HepG2 (cell line): Measurements from ENCODE around the gene STK25. TPM values are rescaled to one million over a fixed set of nuclear protein-coding genes. Genes with fewer than 3 reads are reported as not detected.

Source experiments
- CBX5 ChIP-seq: sonication (generic); formaldehyde crosslinking; IDR thresholded peaks from 2 replicates; pipeline ENCODE4 v1.4.0; 2020; ENCODE audit warnings: missing genetic modification reagents, borderline replicate concordance
- DPF2 ChIP-seq: sonication (generic); formaldehyde crosslinking; IDR thresholded peaks from 2 replicates; pipeline ENCODE4 v1.4.0; 2020; ENCODE audit warnings: mild to moderate bottlenecking, low read depth, missing genetic modification reagents, borderline replicate concordance
- KDM2A ChIP-seq: sonication (generic); formaldehyde crosslinking; IDR thresholded peaks from 2 replicates; pipeline ENCODE4 v1.4.0; 2020; ENCODE audit warnings: low read depth, missing genetic modification reagents, borderline replicate concordance
- KLF12 ChIP-seq: sonication (generic); formaldehyde crosslinking; IDR thresholded peaks from 2 replicates; pipeline ENCODE4 v1.4.0; 2020; ENCODE audit warnings: missing genetic modification reagents, borderline replicate concordance
- MTF1 ChIP-seq: sonication (generic); formaldehyde crosslinking; IDR thresholded peaks from 2 replicates; pipeline ENCODE4 v1.5.0; 2020; ENCODE audit warnings: missing genetic modification reagents
- PPARG ChIP-seq: conservative IDR thresholded peaks from 2 replicates; pipeline ENCODE4 v1.6.1; 2016; ENCODE audit warnings: missing biosample characterization, missing genetic modification reagents
- REL ChIP-seq: sonication (generic); formaldehyde crosslinking; conservative IDR thresholded peaks from 2 replicates; pipeline ENCODE4 v1.8.0; 2022; ENCODE audit warnings: mild to moderate bottlenecking, missing genetic modification reagents, moderate library complexity
- TBX2 ChIP-seq: sonication (generic); formaldehyde crosslinking; IDR thresholded peaks from 2 replicates; pipeline ENCODE4 v1.5.0; 2020; ENCODE audit warnings: missing genetic modification reagents, mild to moderate bottlenecking, borderline replicate concordance
- ZBTB42 ChIP-seq: sonication (generic); formaldehyde crosslinking; IDR thresholded peaks from 2 replicates; pipeline ENCODE4 v1.5.0; 2020; ENCODE audit warnings: mild to moderate bottlenecking, missing genetic modification reagents
- ZNF160 ChIP-seq: sonication (generic); formaldehyde crosslinking; IDR thresholded peaks from 2 replicates; pipeline ENCODE4 v1.8.0; 2022; ENCODE audit warnings: mild to moderate bottlenecking, inconsistent platforms, missing genetic modification reagents
- ZNF768 ChIP-seq: sonication (generic); formaldehyde crosslinking; IDR thresholded peaks from 2 replicates; pipeline ENCODE4 v1.4.0; 2020; ENCODE audit warnings: missing genetic modification reagents
- polyA plus RNA-seq, 8 experiments: library from polyadenylated mRNA; depleted of rRNA in 3 of 8; stranded (reverse) in 7 of 8; unstranded in 1 of 8; fragments of >200 nt; fragmentation: Illumina TruSeq in 4 of 8; extraction: Trizol in 4 of 8; gene quantifications; 2 replicates each; pipeline versions ENCODE4 v1.2.1 to v1.2.3, GENCODE V29; 2011 to 2016; ENCODE audit warnings: low read depth in 4 of 8, missing spikeins in 1 of 8, mixed read lengths in 1 of 8; ENCODE audit not compliant: insufficient read depth in 1 of 8
- total RNA-seq, 5 experiments: library from RNA; depleted of rRNA; stranded (reverse); fragments of >200 nt; fragmentation: Illumina TruSeq; extraction: Trizol; gene quantifications; 2 replicates each; pipeline ENCODE4 v1.2.3, GENCODE V29; 2016; ENCODE audit warnings: low read depth in 1 of 5
- TF ChIP-seq, protein P1 (sequence below): sonication (generic); formaldehyde crosslinking; IDR thresholded peaks from 2 replicates; pipeline ENCODE4 v1.4.0; 2020; ENCODE audit warnings: missing genetic modification reagents
- TF ChIP-seq, protein P2 (sequence below): sonication (generic); formaldehyde crosslinking; IDR thresholded peaks from 2 replicates; pipeline ENCODE4 v1.4.0; 2020; ENCODE audit warnings: missing genetic modification reagents
- TF ChIP-seq, protein P3 (sequence below): sonication (generic); formaldehyde crosslinking; IDR thresholded peaks from 2 replicates; pipeline ENCODE4 v1.4.0; 2020; ENCODE audit warnings: missing genetic modification reagents
- TF ChIP-seq, protein P4 (sequence below): sonication (generic); formaldehyde crosslinking; IDR thresholded peaks from 2 replicates; pipeline ENCODE4 v1.8.1; 2023; ENCODE audit warnings: mild to moderate bottlenecking, missing genetic modification reagents
- TF ChIP-seq, protein P5 (sequence below): sonication (generic); formaldehyde crosslinking; IDR thresholded peaks from 2 replicates; pipeline ENCODE4 v1.5.0; 2020; ENCODE audit warnings: mild to moderate bottlenecking, missing genetic modification reagents, borderline replicate concordance

Gene STK25
- total and polyA plus RNA-seq, 2 of the 13 experiments (the other 11 are each of a cell fraction or from before 2014, with no cell fraction given), result 177 to 481 TPM

DNA sequence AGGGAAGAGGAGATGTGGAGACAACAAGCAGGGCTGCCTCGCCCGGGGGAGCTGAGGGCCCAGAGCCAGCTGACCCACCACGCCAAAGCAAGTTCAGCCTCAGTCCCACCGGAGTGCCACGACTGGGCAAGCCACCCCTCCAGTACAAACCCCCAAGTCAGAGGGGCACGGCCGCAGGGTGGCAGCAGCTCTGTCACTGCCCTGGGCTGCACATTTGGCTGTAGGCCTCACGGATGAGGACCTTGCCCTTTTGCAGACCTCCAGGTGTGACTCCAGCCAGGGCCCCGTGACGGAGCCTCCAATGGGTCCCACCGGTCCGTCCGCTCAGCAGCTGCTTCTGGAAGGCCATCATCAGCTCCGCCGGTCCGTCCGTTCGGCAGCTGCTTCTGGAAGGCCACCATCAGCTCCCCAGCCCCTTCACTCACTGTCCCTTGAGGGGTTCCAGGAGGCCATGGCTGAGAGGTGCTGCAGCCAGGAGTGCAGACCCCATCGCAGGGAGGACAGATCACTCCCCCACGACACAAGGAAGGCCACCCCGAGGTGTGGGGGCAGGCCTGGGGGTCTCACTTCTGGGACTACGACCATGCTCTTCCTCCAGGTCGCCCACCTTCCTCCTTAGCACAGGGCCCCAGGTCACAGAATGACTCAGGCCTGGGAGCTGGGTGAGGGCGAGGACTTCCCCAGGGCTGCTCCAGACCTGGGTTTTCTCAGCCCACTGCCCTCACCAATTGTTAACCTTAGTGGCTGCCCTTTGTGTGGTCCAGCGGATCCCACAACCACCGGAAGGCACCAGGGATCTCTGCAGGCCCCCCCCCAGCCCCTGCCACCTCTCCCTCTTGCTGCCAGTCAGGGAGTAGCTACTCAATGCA, 24.6 kb upstream of the STK25 start (continued):
- TF ChIP-seq, protein P1, sequence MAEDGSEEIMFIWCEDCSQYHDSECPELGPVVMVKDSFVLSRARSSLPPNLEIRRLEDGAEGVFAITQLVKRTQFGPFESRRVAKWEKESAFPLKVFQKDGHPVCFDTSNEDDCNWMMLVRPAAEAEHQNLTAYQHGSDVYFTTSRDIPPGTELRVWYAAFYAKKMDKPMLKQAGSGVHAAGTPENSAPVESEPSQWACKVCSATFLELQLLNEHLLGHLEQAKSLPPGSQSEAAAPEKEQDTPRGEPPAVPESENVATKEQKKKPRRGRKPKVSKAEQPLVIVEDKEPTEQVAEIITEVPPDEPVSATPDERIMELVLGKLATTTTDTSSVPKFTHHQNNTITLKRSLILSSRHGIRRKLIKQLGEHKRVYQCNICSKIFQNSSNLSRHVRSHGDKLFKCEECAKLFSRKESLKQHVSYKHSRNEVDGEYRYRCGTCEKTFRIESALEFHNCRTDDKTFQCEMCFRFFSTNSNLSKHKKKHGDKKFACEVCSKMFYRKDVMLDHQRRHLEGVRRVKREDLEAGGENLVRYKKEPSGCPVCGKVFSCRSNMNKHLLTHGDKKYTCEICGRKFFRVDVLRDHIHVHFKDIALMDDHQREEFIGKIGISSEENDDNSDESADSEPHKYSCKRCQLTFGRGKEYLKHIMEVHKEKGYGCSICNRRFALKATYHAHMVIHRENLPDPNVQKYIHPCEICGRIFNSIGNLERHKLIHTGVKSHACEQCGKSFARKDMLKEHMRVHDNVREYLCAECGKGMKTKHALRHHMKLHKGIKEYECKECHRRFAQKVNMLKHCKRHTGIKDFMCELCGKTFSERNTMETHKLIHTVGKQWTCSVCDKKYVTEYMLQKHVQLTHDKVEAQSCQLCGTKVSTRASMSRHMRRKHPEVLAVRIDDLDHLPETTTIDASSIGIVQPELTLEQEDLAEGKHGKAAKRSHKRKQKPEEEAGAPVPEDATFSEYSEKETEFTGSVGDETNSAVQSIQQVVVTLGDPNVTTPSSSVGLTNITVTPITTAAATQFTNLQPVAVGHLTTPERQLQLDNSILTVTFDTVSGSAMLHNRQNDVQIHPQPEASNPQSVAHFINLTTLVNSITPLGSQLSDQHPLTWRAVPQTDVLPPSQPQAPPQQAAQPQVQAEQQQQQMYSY (CRISPR knock-in tag), result no peak
- TF ChIP-seq, protein P2, sequence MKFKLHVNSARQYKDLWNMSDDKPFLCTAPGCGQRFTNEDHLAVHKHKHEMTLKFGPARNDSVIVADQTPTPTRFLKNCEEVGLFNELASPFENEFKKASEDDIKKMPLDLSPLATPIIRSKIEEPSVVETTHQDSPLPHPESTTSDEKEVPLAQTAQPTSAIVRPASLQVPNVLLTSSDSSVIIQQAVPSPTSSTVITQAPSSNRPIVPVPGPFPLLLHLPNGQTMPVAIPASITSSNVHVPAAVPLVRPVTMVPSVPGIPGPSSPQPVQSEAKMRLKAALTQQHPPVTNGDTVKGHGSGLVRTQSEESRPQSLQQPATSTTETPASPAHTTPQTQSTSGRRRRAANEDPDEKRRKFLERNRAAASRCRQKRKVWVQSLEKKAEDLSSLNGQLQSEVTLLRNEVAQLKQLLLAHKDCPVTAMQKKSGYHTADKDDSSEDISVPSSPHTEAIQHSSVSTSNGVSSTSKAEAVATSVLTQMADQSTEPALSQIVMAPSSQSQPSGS (CRISPR knock-in tag), result 0 out of 2 replicates have a peak, but pooled peaks have one; percentile 21
- no peak for TF ChIP-seq ZBTB42
- no peak for TF ChIP-seq ZNF768 (CRISPR knock-in tag)
- TF ChIP-seq, protein P3, sequence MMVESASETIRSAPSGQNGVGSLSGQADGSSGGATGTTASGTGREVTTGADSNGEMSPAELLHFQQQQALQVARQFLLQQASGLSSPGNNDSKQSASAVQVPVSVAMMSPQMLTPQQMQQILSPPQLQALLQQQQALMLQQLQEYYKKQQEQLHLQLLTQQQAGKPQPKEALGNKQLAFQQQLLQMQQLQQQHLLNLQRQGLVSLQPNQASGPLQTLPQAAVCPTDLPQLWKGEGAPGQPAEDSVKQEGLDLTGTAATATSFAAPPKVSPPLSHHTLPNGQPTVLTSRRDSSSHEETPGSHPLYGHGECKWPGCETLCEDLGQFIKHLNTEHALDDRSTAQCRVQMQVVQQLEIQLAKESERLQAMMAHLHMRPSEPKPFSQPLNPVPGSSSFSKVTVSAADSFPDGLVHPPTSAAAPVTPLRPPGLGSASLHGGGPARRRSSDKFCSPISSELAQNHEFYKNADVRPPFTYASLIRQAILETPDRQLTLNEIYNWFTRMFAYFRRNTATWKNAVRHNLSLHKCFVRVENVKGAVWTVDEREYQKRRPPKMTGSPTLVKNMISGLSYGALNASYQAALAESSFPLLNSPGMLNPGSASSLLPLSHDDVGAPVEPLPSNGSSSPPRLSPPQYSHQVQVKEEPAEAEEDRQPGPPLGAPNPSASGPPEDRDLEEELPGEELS (CRISPR knock-in tag), result no peak
- TF ChIP-seq PPARG (CRISPR knock-in tag), result no peak
- TF ChIP-seq ZNF160, result no peak
- no peak for TF ChIP-seq KLF12 (CRISPR knock-in tag)
- no peak for TF ChIP-seq REL (CRISPR knock-in tag)
- TF ChIP-seq, protein P4, sequence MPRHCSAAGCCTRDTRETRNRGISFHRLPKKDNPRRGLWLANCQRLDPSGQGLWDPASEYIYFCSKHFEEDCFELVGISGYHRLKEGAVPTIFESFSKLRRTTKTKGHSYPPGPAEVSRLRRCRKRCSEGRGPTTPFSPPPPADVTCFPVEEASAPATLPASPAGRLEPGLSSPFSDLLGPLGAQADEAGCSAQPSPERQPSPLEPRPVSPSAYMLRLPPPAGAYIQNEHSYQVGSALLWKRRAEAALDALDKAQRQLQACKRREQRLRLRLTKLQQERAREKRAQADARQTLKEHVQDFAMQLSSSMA (CRISPR knock-in tag), result 0 out of 2 replicates have a peak, but pooled peaks have one; percentile 49
- no peak for TF ChIP-seq MTF1 (CRISPR knock-in tag)
- TF ChIP-seq, protein P5, sequence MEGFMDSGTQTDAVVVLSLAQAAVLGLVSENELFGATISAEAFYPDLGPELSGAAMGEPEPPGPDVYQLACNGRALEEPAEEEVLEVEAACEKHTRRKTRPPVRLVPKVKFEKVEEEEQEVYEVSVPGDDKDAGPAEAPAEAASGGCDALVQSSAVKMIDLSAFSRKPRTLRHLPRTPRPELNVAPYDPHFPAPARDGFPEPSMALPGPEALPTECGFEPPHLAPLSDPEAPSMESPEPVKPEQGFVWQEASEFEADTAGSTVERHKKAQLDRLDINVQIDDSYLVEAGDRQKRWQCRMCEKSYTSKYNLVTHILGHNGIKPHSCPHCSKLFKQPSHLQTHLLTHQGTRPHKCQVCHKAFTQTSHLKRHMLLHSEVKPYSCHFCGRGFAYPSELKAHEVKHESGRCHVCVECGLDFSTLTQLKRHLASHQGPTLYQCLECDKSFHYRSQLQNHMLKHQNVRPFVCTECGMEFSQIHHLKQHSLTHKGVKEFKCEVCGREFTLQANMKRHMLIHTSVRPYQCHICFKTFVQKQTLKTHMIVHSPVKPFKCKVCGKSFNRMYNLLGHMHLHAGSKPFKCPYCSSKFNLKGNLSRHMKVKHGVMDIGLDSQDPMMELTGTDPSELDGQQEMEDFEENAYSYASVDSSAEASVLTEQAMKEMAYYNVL, result 0 out of 2 replicates have a peak, but pooled peaks have one; percentile 60
- 0 out of 2 replicates have a peak, but pooled peaks have one; percentile 44 for TF ChIP-seq DPF2
- peak; percentile 53 for TF ChIP-seq TBX2
- no peak for TF ChIP-seq CBX5 (CRISPR knock-in tag)
- TF ChIP-seq KDM2A, result peak; percentile 41; the same call in 1 of the 2 replicates
